ENCODE results near the gene CYTH4.
A peak's percentile ranks its signal among the peaks of the same experiment; 100 is the strongest.
"Not testable (repeated sequence)": the region's sequence is repeated elsewhere in the genome, so short reads cannot be mapped to it uniquely, and the experiment has no call there.

The CYTH4 gene

DNA sequence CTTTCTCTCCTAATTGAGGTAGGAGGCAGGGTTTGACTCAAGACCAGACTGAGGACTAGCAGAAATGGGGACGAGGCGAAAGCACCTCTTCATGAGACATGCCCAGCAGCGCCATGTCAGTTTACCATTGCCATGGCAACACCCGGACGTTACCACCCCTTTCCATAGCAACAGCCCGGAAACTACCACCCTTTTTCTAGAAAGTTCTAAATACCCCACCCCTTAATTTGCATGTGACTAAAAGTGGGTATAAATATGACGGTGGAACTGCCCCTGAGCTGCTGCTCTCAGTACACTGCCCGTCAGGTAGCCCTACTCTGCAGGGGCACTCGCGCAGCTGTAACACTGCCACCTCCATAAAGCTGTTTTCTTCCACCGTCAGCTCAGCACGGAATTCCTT lies 32.3 kb upstream of the CYTH4 start:
- DNase-seq = no peak

DNA sequence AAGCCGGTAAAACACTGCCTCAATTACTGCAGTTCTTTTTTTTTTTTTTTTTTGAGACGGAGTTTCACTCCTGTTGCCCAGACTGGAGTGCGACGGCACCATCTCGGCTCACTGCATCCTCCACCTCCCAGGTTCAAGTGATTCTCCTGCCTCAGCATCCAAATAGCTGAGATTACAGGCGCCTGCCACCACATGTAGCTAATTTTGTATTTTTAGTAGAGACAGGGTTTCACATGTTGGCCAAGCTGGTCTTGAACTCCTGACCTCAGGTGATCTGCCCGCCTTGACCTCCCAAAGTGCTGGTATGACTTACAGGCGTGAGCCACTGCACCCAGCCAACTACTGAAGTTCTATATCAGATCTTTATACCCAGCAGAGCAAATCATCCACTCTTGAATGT lies 30.5 kb upstream of the CYTH4 start:
- not testable (repeated sequence) for DNase-seq

DNA sequence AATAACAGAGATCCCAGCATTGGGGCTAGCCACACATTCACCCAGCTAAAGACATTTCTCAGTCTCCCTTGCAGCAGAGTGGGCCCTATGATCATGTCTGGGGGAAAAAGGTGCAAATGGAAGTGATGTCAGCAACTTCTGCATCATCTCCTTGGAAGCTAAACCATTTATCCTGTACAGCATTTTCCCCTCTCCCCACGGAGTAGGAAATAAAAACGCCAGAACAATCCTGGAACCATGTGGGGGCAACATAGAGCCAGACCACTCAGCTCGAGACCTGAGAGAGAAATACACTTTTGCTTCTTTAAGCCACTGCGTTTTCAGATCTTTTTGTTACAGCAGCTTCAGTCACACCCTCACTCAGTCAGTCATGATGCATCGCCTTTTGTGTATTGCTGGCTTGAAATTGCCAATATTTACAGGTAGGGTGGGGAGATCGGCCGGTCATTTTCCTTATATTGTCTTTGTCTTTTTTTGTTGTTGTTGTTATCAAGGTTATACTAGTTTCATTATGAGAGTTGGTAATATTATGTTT lies 29.1 kb upstream of the CYTH4 start:
- DNase-seq = no peak

DNA sequence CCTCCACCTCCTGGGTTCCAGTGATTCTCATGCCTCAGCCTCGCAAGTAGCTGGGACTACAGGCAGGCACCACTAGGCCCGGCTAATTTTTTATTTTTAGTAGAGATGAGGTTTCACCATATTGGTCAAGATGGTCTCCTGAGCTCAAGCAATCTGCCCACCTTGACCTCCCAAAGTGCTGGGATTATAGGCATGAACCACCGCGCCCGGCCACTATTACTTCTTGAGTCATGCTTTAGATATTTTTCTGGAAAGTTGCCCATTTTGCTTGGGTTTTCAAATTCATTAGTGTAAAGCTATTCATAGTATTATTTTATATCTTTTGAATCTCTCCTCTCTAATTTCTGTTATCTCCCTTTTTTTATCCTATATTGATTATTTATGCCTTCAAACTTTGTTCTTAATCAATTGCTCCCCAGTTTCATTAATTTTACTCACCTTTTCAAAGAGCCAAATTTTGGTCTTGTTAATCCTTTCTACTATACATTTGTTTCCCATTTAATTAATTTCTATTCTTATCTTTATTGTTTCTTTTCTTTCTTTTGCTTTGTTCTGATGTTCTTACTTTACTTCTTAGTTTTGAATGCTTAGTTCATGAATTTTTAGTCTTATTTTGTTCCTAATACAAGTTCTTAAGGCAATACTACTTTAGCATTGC lies 28.0 kb upstream of the CYTH4 start:
- no peak for DNase-seq

GRCh38 chr22:37254867-37255233 lies 27.5 kb upstream of the CYTH4 start:
- no peak for DNase-seq

GRCh38 chr22:37255558-37256006 lies 26.7 kb upstream of the CYTH4 start:
- no peak for DNase-seq

- DNase-seq = no peak
Observed at GRCh38 chr22:37256075-37256726, 26.1 kb upstream of the CYTH4 start.

DNA sequence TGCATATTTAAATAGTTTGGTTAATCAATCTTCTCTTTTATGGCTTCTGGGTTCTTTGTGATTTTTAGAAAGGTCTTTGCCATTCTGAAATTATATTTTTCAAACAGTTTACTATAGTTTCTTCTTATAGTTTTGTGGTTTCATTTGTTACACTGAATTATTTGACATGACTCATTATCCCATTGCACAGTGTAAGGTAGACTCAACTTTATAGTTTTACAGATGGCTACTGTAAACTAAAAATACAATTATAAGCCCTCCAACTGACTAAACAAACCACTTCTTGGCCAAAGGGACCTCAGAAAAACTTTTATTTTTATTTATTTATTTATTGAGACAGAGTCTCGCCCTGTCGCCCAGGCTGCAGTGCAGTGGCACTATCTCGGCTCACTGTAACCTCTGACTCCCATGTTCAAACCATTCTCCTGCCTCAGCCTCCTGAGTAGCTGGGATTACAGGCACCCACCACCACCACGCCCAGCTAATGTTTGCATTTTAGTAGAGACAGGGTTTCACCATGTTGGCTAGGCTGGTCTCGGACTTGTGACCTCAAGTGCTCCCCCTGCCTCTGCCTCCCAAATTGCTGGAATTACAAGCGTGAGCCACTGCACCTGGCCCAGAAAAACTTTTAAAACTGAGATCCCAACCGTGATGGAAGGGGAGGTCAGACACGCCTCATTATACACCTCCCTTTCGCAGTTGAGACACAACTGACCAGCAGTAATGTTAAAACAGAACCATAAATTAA lies 24.1 kb upstream of the CYTH4 start:
- no peak for DNase-seq

DNA sequence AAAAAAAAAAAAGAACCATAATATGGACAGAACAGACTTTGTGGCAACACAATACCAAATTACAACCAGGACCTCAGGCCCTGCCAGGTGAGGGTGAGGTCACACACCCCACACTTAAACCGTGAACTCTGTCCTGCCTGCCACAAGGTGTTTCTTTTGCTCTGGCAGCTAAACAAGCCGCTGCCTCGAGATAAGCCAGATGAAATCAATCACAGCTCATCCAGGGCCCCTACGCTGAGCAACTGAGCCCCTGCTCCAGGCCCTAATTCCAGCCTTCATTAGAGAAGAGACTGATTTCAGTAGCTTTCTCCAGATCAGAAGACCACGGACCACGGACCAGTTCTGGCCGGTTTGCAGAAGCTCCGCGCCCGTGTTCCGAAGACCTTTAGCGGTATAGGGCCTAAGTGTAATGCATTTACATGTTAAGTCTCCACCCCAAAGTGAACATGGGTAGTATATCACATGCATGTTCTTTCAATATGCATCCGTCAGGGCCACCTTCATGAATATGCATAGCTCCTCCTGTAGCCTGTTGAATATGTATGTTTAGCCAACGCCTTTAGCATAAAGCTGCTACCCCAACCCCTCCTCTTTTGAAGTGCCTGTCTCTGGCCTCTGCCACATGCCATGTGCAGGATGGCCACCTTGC lies 23.4 kb upstream of the CYTH4 start:
- DNase-seq = no peak

DNA sequence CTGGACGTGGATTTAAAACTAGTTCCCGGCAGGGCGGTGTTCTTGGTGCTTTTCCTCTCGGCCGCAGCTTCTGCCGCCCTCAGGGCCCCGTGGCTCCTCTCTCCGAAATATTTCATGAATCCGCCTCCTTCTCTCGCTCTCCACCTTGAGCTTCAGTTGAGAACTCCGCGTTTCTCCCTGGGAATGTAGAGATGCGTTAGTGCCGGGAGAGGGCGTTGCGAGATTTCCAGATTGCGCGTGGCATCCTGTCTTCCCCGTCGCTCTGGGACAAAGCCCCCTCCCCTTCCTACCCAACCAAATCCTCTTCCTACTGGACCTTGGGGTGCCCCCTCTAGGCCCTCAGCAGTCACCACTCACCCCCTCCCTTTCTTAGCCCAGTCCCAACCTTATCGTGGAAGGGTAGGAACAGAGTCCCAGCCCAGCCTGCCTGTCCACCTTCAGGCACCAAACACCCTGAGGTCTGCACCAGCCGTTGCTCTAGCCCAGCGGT lies 22.7 kb upstream of the CYTH4 start:
- no peak for DNase-seq

GRCh38 chr22:37260155-37260795 lies 22.0 kb upstream of the CYTH4 start:
- no peak for DNase-seq

- DNase-seq = no peak
Observed at GRCh38 chr22:37260901-37261336, 21.4 kb upstream of the CYTH4 start.

DNA sequence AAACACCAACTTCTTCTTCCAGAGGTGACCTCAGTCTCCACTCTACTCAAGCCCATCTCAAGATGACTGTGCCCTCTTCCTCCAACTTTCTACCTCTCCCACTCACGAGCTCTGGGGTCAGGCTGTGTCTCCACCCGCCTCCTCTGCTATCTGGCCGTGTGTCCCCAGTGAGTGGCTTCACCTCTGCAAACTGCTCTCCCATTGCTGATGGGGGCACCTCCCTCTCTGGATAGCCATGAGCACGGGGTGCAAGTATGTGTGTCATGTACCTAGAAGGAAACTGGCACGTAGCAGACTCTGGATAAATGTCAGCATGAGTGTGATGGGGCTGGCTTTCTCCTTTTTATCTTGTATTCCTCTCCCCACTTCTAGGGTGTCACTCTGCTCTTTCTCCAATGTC lies 20.0 kb upstream of the CYTH4 start:
- DNase-seq = no peak

- DNase-seq = peak; percentile 36
Observed at GRCh38 chr22:37263966-37264887, 18.1 kb upstream of the CYTH4 start.

DNA sequence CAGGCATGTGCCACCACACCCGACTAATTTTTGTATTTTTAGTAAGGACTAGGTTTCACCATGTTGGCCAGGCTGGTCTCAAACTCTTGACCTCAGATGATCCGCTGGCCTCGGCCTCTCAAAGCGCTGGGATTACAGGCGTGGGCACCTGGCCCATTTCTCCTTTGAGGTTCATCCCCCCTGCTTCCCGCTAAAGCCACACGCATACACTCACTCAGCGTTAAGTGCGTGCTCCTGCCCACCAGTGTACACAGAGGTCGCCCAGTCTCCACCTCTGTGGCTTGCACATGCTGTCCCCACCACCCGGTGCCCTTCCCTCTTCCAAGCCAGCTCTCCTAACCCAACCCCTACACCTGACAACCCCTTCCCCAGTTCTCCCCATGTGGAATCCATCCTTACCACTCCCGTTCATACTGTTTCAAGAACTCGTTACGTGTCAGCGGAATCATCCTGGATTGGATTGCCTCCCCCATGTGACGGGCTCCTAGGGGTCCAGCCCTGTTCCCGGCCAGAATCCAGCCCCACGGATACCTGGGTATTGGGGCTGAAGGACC lies 15.7 kb upstream of the CYTH4 start:
- no peak for DNase-seq

GRCh38 chr22:37267135-37267587 lies 15.1 kb upstream of the CYTH4 start:
- peak; percentile 75 for DNase-seq

GRCh38 chr22:37267661-37268413 lies 14.5 kb upstream of the CYTH4 start:
- DNase-seq = peak; percentile 22

GRCh38 chr22:37269936-37270678 lies 12.2 kb upstream of the CYTH4 start:
- no peak for DNase-seq

GRCh38 chr22:37270928-37271650 lies 11.2 kb upstream of the CYTH4 start:
- DNase-seq = no peak

Data from right forelimb (tissue), 1 donor.